Coronary artery (tissue), 2 donors: ENCODE measurements around the gene UBE2G1.

Experiments
- DNase-seq: peaks from one replicate; pipeline ENCODE4 v3.0.0-alpha.2; 2017; ENCODE audit warnings: low spot score
- H3K27ac ChIP-seq, 2 donors: fragments of 200-600 bp; sonication (generic); one replicate each; pipeline ENCODE4 v1.5.1; 2016 to 2019
- H3K4me3 ChIP-seq: fragments of 200-600 bp; sonication (generic); 2 replicates; pipeline ENCODE4 v1.5.1; 2016; ENCODE audit warnings: mild to moderate bottlenecking, moderate library complexity
- TF ChIP-seq, protein P1 (sequence below): fragments of 200-600 bp; sonication (generic); IDR thresholded peaks from one replicate; pipeline ENCODE4 v1.5.1; 2019; ENCODE audit warnings: antibody characterized with exemption

Gene UBE2G1

DNA sequence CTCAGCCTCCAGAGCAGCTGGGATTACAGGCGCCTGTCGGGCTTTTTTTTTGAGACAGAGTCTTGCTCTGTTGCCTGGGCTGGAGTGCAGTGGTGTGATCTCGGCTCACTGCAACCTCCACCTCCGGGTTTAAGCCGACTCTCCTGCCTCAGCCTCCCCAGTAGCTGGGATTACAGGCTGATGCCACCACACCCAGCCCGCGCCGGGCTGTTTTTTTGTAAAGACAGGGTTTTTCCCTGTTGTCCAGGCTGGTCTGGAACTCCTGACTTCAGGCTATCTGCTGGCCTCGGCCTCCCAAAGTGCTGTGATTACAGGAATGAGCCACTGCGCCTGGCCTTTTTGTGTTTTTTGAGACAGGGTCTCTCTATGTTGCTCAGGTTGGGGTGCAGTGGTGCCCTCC lies 39.9 kb upstream of the UBE2G1 start:
- TF ChIP-seq, protein P1, sequence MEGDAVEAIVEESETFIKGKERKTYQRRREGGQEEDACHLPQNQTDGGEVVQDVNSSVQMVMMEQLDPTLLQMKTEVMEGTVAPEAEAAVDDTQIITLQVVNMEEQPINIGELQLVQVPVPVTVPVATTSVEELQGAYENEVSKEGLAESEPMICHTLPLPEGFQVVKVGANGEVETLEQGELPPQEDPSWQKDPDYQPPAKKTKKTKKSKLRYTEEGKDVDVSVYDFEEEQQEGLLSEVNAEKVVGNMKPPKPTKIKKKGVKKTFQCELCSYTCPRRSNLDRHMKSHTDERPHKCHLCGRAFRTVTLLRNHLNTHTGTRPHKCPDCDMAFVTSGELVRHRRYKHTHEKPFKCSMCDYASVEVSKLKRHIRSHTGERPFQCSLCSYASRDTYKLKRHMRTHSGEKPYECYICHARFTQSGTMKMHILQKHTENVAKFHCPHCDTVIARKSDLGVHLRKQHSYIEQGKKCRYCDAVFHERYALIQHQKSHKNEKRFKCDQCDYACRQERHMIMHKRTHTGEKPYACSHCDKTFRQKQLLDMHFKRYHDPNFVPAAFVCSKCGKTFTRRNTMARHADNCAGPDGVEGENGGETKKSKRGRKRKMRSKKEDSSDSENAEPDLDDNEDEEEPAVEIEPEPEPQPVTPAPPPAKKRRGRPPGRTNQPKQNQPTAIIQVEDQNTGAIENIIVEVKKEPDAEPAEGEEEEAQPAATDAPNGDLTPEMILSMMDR: no peak
- no peak for DNase-seq

DNA sequence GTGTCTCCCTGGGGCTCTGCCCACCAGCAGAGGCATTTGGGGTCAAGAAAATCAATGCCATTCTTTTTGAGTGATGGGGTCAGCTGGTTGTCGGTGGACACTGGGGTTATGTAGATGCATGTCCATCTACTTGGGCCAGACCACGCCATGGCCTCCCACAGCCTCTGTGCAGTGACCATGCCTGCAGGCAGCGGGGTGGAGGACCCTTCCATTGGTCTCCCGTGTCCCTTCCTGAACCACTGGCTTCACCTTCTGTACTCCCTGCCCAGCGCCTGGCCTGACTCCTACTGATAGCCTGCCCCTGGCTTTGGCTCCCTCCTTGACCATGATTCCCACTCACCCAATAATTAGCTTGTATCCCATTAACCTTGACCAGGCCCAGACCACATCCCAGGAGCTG lies 39.2 kb upstream of the UBE2G1 start:
- H3K4me3 ChIP-seq: no peak overlapping the region
- H3K27ac ChIP-seq: no peak overlapping the region
- no peak for DNase-seq
- TF ChIP-seq, protein P1: no peak

More for the DNA sequence above, 39.9 kb upstream of the UBE2G1 start:
- Histone ChIP-seq H3K27ac (no peak overlapping the region), H3K4me3 (no peak overlapping the region)

DNA sequence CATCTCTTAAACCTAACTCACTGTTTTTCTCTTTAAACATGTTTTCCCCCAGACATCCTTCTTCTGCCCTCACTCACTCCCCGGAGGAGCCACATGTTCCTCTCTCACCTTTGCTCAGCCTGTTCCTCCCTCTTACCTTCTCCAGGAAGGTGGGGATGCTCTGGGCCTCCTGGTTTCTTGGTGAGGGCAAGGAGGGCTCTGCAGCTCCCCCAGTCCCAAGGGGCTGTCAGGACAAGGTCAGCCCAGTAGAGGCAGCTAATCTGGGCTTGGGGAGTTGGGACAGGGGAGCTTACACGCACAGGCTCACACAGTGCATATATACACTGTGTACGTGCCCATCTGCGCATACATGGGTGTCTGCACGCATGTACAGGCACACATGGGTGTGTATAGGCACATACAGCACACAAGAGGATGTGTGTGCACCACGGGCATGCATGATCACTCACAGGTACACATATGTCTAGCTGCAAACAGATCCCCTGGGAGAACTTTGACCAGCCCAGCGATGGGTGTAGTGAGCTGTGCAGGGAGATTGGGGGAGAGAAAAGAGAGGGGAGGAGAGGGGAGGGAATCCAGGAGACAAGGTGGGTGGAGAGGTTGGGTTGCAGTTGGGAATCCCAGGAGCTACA lies 38.7 kb upstream of the UBE2G1 start:
- DNase-seq: no peak
- TF ChIP-seq, protein P1: no peak

DNA sequence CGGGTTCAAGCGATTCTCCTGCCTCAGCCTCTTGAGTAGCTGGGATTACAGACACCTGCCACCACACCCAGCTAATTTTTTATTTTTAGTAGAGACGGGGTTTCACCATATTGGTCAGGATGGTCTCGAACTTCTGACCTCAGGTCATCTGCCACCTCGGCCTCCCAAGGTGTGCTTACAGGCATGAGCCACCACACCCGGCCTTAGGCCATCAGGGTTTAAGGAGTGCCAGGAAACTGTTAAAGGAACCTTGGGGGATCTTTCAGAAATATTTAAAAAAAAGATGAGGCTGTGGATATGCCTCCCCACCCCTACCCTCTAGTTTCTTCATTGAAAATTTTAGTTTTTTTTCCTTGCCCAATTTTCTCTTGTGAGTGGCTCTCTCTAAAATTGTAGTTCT lies 31.4 kb upstream of the UBE2G1 start:
- H3K27ac ChIP-seq: no peak overlapping the region
- no peak overlapping the region for H3K4me3 ChIP-seq
- no peak for DNase-seq
- TF ChIP-seq, protein P1: no peak

More for the DNA sequence above, 38.7 kb upstream of the UBE2G1 start:
- H3K4me3 ChIP-seq: no peak overlapping the region
- H3K27ac ChIP-seq: no peak overlapping the region

DNA sequence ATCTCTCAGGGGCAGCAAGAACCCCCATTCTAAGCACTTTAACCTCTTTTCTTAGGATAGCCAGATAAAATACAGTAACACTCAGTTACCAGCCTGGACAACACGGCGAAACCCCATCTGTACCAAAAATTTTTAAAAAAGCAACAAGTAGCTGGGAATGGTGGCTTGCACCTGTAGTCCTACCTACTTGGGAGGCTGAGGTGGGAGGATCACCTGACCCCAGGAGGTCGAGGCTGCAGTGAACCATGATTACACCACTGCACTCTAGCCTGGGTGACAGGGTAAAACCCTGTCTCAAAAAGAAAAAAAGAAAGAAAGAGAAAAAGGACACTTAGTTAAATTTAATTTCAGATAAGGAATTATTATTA lies 28.6 kb upstream of the UBE2G1 start:
- no peak overlapping the region for H3K27ac ChIP-seq
- no peak overlapping the region for H3K4me3 ChIP-seq
- DNase-seq: no peak
- TF ChIP-seq, protein P1: no peak

DNA sequence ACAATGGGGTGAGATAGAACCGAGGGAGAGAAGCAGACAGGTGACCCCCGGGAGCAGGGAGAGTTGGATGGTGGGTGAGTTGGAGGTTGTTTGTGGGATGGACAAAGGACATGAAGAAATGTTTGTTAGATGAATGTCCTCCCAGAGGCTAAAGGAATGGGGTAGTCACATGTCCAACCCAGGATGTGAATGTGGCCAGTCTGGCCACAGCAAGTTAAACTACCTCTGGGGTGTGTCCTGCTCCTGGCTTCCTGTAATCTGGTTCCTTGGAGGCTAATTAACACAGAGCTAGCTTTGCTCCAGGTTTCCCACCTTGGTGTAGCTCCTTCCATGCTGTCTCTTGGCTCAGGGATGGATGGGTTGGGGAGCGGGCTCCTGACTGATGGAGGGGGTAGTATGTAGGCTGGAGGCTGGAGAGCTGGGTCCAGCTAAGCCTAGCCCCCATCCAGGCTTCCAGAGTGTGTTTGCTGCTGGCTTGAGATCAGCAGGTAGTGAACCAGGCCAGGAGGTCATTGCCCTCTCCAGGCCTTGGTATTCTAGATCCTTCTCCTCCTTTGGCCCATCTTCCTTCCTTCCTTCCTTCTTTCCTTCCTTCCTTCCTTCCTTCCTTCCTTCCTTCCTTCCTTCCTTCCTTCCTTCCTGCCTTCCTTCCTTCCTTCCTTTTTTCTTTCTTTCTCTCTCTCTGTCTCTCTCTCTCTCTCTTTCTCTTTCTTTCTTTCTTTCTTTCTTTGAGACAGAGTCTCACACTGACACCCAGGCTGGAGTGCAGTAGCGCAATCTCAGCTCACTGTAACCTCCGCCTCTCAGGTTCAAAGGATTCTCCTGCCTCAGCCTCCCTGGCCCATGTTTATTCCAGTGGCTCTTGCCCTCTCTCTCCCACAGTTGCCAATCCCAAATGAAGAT lies 28.0 kb upstream of the UBE2G1 start:
- no peak for DNase-seq
- Histone ChIP-seq H3K27ac (no peak overlapping the region), H3K4me3 (no peak overlapping the region)
- TF ChIP-seq, protein P1: no peak

DNA sequence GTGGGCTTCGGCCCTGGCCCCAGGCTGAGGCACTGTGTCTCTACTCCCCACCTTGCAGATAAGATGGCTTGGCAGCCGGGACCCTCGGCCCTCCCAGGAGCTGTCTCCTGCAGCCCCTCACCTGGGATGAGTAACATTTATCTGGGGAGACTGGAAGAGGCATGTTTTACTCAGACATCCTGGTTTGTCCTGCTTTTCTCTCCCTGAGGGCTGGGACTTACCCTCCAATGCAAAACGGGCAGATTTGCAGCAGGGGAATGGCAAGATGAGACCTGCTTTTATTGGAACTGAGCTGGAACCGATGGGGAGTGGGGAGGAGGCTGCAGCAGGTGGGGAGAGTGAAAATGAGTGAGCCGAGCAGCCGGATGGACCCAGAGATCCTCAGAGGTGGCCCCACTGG lies 27.3 kb upstream of the UBE2G1 start:
- no peak for DNase-seq
- TF ChIP-seq, protein P1: no peak
- no peak overlapping the region for H3K4me3 ChIP-seq
- H3K27ac ChIP-seq: no peak overlapping the region
